Stimulated activated CD4-positive, alpha-beta T cell treated with anti-CD3 and anti-CD28 coated beads, Interleukin-4, amount 100 ng/mL, for 1 hour (primary cell): ENCODE results near the gene EOLA1.
"Not testable (repeated sequence)": the region's sequence is repeated elsewhere in the genome, so short reads cannot be mapped to it uniquely, and the experiment has no call there.

Experiments used
- DNase-seq: peaks from one replicate; pipeline ENCODE4 v3.0.0-alpha.2; 2020

Gene EOLA1

GRCh38 chrX:149540621-149541520 lies at the start of gene EOLA1:
TSS of gene EOLA1 (plus strand) at chrX:149541012. CDS start at chrX:149545631, 4,619 bp downstream.
- DNase-seq, result peak; percentile 86

GRCh38 chrX:149491812-149492211 lies 49.0 kb upstream of the EOLA1 start:
- no peak for DNase-seq

GRCh38 chrX:149493567-149494562 lies 46.9 kb upstream of the EOLA1 start:
- no peak for DNase-seq

- DNase-seq, result no peak
These were observed 45.8 kb upstream of the EOLA1 start for GRCh38 chrX:149494844-149495565.

GRCh38 chrX:149495573-149496071 lies 45.2 kb upstream of the EOLA1 start:
- DNase-seq, result no peak

GRCh38 chrX:149497054-149497453 lies 43.8 kb upstream of the EOLA1 start:
- no peak for DNase-seq

GRCh38 chrX:149497626-149498025 lies 43.2 kb upstream of the EOLA1 start:
- no peak for DNase-seq

GRCh38 chrX:149498767-149499166 lies 42.0 kb upstream of the EOLA1 start:
- no peak for DNase-seq

GRCh38 chrX:149499766-149500165 lies 41.0 kb upstream of the EOLA1 start:
- no peak for DNase-seq

GRCh38 chrX:149502923-149503322 lies 37.9 kb upstream of the EOLA1 start:
- DNase-seq, result not testable (repeated sequence)

- peak; percentile 42 for DNase-seq
These were observed 37.4 kb upstream of the EOLA1 start for GRCh38 chrX:149503446-149503845.

- peak; percentile 51 for DNase-seq
These were observed 36.4 kb upstream of the EOLA1 start for GRCh38 chrX:149504226-149504914.

GRCh38 chrX:149504915-149505651 lies 35.7 kb upstream of the EOLA1 start, which contains the start of gene IDS:
TSS of gene IDS (minus strand) at chrX:149505306. CDS start at chrX:149505137, 169 bp downstream.
- DNase-seq, result peak; percentile 82

GRCh38 chrX:149505671-149506070 lies 35.1 kb upstream of the EOLA1 start:
- no peak for DNase-seq

- no peak for DNase-seq
These were observed 34.5 kb upstream of the EOLA1 start for GRCh38 chrX:149506349-149506748.

GRCh38 chrX:149508467-149508866 lies 32.3 kb upstream of the EOLA1 start:
- no peak for DNase-seq

GRCh38 chrX:149510386-149510785 lies 30.4 kb upstream of the EOLA1 start:
- DNase-seq, result no peak

- no peak for DNase-seq
These were observed 29.7 kb upstream of the EOLA1 start for GRCh38 chrX:149511081-149511480.

GRCh38 chrX:149512225-149512885 lies 28.5 kb upstream of the EOLA1 start:
- DNase-seq, result peak; percentile 36

- no peak for DNase-seq
These were observed 26.9 kb upstream of the EOLA1 start for GRCh38 chrX:149513825-149514428.
